ENCODE measurements around the gene USP6.
"Not testable (repeated sequence)": the region's sequence is repeated elsewhere in the genome, so short reads cannot be mapped to it uniquely, and the experiment has no call there.

USP6 gene

DNA sequence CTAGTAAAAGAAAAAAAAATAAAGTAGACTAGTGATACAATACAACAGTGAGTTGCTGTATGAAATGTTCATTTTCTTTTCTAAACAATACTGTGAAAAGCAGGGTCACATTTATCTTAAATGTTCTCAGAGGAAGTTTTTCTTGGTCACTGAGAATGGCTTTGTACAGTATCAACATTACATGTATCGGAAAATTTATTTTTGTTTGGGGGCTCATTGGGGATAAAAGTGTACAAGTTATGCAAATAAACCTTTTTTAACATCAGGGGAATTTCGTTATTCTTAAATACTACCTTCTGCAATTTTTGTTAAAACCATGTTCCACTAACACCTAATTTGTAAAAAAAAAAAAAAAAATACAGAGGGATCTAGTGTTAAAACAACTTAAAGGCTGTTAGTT, 84.5 kb downstream of the USP6 start:
- no peak for DNase-seq

DNA sequence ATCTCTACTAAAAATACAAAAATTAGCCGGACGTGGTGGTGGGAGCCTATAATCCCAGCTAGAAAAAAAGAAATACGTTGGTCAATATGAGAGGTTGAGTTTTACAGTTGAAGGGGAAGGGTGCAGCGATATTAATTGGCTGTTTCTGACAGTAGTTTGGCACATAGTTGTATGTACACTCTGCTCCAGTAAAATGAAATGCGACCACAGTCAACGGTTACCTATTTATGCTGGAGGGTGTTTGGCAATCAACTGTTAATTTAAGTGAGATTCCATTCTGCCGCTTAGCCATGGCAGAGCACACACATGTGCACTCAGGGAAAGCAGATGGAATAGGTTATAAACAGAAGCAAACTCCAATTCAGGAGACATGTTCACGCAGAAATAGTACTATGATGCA, 85.2 kb downstream of the USP6 start:
- DNase-seq = no peak

DNA sequence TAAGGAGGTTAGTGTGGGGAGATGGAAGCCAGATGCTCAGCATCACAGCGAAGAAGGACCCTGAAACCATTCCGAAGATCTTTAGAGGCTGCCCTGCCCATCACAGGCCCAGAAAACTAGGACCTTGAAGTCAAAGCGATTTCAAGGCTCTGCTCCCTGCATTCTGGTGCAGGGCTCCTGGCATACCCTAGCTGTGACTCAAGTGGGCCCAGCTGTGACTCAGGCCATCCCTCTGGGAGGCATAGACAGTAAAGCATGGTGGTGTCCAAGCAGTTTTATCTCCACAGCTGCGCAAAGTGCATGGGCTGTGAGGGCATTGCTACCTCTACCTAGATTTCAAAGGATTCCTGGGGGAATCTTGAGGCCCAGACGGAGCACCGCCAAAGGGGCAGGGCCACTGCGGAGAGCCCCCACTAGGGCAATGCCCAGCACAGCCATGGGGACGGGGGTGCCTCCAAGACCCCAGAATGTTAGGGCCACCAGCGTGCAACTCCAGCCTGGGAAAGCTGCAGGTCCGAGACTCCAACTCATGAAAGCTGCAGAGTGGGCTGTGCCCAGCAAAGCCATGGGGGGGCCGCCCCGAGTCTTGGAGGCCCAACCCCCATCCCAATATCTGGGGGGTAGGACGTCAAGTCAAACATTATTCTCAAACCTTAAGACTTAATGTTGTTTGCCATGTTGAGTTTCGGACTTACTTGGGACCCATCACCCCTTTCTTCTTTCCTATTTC, 87.5 kb downstream of the USP6 start:
- DNase-seq = no peak

DNA sequence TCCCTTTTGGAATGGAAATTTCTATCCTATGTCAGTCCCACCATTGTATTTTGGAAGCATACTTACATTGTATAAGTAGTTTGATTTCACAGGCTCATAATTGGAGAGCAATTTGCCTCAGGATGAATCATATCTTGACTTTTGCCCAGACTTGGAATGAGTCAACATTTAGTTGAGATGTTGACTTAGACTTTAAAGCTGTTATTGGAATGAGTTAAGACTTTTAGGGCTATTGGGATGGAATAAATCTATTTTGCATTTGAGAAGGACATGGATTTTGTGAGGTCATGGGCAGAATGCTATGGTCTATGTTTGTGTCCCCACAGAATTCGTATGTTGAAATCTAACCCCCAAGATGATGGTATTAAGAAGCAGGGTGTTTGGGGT, 88.1 kb downstream of the USP6 start:
- DNase-seq = no peak

DNA sequence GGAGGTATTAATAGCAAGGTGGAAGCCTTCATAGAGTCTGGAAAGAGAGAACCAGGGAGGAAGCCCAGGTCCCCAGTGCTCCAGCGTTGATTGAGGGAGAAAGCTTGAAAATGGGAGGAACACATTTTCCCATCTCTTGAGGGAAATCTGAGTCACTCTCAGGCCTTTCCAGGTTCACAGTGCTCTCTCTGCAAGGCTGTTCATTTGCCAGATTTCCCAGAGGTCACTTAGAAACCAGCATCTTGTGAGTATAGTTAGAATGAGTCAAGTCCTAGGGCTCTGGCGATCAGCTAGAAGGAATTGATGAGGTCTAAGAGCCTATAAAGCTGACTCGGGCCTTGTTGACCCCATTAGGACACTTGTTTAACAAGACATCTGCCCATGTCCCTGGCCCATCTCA, 93.6 kb downstream of the USP6 start:
- no peak for DNase-seq

DNA sequence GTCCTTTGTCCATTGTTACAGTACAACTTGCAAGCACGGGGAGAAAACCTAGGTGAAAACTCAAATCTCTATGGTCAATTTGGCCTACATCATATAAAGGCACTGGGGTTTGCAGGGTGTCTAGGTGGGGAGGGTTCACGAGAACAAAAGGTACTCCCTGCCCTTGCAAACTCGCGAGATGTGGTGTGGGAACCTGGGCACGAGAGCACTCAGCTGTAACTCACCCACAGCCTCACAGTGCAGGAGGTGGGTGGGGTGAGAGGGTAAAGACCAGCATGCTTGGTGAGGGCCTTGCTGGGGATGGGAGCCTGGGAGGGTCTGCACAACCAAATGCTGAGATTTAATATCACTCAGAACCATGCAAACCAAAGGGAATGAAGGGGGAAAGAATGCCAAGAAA, 94.3 kb downstream of the USP6 start:
- DNase-seq = no peak

DNA sequence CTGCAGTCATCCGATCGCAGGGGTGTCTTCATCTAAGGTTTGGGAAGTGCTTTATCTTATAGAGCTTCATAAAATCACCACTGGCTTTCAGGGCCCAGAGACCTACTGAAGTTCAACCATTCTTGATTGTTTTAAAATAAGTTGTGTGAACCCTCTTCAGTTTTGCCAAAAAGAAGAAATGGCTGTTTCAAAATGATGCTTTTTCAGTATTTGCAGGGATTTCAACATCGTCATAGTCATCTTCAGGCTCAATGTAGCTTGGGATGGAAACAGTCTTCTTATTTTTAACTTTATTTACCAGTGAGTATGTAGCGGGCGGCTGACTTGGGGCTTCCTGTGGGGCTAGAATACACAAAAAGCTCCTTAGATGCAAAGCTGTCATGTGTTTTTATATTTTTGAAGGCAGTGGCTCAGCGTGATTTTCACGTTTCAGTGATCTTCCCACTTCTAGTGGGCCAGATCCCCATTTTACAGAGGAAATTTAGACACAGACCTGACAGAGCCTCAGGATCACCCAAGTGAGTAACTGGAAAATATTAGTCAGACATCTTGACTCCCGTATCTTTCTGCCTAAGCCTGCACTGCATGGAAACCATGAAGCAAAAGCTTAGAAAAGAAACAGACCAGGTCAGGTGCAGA, 94.9 kb downstream of the USP6 start:
- DNase-seq = no peak

DNA sequence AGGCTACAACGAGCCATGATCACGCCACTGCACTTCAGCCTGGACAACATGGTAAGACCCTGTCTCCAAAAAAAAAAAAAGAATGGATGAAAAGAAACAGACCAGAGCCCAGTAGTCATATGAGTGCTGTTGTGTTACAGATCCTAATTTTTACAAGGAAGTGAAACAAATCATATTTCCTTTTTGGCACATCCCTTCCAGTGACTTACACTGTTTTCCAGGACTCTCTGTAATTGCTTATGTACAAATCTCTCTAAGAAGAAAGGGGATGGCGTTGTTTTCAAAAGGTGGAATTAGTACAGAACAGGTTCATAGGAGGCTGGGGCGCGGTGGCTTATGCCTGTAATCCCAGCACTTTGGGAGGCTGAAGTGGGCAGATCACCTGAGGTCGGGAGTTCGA, 95.6 kb downstream of the USP6 start:
- DNase-seq = no peak

DNA sequence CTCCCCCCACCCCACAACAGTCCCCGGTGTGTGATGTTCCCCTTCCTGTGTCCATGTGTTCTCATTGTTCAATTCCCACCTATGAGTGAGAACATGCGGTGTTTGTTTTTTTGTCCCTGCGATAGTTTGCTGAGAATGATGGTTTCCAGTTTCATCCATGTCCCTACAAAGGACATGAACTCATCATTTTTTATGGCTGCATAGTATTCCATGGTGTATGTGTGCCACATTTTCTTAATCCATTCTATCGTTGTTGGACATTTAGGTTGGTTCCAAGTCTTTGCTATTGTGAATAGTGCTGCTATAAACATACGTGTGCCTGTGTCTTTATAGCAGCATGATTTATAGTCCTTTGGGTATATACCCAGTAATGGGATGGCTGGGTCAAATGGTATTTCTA, 101.7 kb downstream of the USP6 start:
- not testable (repeated sequence) for DNase-seq

DNA sequence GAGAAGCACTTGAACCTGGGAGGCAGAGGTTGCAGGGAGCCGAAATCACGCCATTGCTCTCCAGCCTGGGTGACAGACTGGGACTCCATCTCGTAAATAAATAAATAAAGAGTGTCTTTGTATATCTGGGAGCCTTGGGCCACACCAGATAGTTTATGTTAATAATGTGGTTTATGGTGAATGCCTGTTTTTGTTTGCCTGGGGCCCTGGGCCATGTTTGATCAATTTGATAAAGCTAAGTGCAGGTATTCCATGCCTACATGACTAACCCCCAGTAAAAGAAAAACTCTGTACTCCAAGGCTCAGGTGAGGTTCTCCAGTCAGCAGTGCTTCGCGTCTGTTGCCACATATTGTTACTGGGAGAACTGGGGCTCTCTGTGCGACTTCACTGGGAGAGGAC, 103.7 kb downstream of the USP6 start:
- no peak for DNase-seq

DNA sequence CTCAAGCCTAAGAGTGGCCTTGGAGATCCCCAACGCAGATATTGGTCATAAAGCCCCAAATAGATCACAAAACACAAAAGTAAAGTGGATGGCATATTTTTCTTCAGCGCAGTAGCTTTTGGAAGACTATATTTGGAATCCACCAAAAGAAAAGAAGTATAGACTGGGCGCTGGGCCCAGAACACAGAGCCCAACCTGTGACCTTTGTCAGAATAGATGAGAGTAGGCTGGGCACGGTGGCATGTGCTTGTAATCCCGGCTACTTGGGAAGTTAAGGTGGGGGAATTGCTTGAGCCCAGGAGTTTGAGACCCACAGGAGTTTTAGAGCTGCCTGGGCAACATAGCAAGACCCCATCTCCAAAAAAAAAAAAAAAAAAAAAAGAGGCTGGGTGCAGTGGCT, 104.2 kb downstream of the USP6 start:
- no peak for DNase-seq

DNA sequence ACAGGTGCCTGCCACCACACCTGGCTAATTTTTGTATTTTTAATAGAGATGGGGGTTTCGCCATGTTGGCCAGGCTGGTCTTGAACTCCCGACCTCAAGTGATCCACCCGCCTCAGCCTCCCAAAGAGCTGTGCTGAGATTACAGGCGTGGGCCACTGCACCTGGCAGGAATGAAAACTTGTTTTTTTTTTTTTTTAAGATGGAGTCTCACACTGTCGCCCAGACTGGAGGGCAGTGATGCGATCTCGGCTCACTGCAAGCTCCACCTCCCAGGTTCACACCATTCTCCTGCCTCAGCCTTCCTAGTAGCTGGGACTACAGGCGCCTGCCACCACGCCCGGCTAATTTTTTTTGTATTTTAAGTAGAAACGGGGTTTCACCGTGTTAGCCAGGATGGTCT, 106.1 kb downstream of the USP6 start:
- DNase-seq = not testable (repeated sequence)
